Activated CD4-positive, CD25-positive, alpha-beta regulatory T cell treated with anti-CD3 and anti-CD28 coated beads, Interleukin-2, amount 50 U/mL, for 16 hours (primary cell): ENCODE results near the gene SRP9.
"Not testable (repeated sequence)": the region's sequence is repeated elsewhere in the genome, so short reads cannot be mapped to it uniquely, and the experiment has no call there.

Source experiments
- DNase-seq: peaks from one replicate; pipeline ENCODE4 v3.0.0-alpha.2; 2020; ENCODE audit warnings: low read depth, low spot score

SRP9 gene

DNA sequence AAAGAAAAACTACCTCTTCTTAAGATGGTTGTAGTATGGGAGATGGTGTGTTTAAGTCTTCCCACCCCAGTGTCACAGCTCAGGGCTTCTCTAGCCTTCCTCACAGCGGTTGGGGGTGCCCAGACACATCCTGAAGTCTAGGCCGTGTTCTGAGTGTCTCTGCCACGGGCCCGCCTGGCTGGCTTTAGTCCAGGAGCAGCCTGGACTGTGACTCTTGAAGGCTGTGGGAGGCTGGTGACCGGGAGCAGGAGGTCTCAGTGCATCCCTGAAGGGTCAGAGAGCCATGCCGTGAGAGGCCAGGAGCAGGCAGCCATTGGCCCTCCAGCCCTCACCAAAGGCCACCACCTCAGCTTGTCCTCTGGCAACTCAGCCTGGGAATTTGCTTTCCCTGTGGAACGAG, 36.8 kb downstream of the SRP9 start:
- no peak for DNase-seq

DNA sequence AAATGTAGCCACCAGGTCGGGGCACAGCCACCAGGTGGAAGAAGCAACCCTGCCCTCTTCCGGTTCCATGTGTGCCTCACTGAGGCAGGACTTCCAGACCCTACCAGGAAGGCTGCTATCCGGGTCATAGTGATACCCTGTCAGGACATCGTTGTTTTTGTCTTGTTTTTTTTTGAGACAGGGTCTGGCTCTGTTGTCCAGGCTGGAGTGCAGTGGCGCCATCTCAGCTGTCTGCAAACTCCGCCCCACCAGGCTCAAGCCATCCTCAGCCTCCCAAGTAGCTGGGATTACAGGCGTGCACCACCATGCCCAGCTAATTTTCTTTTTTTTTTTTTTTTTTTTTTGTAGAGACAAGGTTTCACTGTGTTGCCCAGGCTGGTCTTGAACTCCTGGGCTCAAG, 37.5 kb downstream of the SRP9 start:
- not testable (repeated sequence) for DNase-seq

DNA sequence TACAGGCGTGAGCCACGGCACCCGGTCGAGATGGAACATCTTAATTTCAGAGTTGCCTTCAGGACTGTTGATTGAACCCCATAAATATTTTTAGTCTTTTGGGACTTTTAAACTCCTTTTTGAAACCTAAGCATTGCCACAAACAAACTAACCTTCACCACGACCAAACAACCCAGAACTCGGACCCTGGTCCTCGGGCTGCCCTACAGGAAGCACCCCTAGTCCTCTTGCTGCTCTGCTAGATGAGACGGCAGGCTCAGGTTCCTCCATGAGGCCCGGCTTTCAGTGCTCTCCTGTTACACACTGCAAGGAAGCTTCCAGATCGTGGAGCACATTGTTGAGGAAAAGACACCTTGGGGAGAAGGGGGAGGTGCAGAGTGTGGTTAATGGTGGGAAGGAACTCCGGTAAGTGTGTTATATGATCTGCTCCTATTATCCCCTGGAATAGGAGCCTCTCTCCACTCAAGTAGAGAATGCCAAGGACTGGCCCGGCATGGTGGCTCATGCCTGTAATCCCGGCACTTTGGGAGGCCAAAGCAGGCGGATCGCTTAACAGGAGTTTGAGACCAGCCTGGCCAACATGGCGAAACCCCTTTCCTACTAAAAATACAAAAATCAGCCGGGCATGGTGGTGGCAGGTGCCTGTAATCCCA, 38.0 kb downstream of the SRP9 start:
- no peak for DNase-seq

DNA sequence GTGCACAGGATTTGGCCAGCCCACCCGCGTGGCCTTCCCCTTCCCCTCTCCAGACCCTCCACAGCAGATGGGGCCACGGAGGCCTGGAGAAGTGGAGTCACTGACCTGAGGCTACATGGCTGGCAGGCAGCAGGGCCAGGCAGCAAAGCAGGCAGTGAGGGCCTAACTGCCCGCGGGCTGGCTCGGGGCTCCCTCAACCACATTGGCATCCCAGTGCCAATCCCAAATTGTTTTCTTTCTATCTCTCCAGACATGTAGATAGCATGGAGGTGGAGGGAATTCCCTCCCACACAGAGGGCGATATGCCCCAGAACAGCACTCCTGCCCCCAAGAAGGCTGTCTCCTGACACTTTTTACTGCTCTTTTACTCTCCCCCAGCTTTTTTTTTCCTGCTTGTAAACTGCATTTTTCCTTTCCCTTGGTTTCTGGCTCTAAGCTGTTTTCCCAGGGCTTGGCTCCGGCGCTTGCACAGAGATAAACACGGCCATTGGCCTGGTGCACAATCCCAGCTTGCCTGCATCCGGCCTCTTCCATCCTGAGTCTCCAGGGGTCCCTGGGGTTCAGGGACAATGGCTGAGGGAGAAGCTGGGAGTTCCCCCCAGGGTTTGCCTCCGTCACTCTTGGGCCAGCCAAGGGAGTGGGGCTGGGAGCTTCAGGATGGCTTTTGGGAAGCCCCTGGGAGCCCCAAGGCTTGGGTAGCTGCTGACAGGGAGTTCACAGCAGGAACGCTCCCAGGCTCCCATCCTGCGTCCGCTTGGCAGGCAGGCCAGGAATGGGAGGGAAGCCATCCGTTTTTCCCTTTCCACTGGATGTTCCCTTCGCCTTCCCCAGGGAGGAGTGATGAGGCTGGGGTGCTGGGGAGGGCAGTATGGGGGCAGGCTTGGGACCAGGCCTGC, 39.3 kb downstream of the SRP9 start:
- DNase-seq: no peak

DNA sequence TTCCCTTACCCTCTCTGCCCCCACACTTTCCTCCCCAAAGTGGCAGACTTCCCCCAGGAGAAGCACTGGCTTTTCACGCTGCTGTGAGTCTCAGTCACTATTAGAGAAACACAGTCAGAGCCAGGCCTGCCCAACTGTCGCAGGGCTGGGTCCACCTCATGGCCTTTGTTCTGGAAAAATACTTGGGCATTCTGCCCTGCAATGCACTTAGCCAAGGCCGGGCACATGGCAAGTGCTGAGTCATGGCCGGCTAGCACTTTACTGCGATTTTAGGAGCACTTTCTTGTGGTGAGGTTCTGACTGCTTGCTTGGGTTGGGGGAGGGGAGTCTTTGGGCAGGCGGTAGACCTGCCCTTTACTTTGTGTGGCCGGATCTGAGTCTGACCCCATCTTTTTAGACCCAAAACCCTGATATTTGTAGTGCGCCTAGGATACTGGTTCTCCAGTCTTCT, 40.0 kb downstream of the SRP9 start:
- DNase-seq: no peak

DNA sequence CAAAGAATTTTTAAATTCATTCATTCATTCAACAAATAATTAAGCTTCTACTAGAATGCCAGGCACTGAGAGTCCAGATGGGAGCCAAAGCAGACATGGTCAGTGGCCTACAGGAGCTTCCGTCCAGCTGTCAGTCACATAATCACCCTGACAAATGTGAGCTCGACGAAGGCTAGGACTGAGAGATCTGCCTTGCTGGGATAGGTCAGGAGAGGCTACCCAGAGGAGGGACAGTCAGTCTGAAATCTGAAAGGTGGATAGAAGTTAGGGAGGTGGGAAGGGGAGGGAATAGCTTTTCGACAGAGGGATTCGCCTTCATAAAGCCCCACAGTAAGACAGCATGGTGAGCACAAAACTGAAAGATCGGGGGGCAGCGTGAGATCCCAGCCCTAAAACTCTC, 40.6 kb downstream of the SRP9 start:
- DNase-seq: no peak

DNA sequence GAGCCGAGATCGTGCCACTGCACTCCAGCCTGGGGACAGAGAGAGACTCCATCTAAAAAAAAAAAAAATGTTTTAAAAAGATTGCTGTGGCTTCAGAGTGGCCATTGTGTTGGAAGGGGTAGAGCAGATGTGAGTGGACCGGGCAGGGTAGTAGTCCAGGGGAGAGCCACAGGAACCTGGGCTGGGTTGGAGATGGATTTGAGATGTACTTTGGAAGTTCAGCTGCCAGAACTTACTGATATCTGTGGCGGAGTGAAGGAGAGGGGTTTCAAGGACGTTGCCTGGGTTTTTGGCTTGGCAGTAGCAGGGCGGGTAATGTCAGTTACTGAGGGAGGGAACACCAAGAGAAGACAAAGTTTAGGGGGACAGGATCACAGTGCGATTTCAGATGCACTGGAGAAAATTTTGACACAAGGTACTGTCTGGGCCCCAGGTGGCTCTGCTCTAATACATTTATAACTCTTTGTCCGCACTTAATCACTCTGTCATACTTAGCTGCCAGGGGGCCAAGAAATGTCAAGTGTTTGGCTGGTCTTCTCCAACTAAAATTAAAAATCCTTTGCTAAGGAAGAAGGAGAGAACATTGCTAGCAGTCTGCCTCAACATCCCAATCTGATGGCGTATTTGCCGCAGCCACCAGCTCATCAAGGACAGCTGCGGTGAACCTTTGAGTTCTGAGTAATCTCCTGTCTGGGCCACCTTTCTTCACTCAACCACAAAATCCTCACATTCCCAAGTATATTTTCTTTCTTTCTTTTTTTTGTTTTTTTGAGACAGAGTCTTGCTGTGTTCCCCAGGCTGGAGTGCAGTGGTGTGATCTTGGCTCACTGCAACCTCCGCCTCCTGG, 41.9 kb downstream of the SRP9 start:
- no peak for DNase-seq

DNA sequence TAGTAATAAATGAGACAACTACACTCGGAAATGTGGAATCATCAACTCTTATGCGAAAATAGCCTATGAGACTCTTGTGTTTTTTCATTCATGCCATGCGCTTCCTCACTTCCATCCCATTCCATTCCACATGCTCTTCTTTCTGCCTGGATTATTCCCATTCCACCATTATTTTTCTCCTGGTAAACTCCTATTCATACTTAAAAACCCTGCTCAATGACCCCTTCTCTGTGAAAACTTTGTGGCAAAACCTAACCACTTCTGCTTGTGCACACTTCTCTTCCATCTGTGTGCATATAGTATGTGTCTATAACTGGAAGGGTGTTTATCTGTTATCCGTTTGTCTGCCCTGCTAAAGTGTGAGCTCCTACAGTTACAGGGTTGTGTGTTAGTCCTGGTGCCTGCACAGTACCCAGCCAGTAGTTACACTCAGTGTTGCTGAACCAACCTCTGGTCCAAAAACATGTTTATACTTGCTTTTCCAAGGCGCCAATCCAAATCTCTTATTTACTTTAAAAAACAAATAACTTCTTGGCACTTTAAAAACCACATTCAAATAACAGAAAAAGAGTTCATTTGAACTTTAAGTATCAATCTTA, 43.0 kb downstream of the SRP9 start:
- DNase-seq: no peak

DNA sequence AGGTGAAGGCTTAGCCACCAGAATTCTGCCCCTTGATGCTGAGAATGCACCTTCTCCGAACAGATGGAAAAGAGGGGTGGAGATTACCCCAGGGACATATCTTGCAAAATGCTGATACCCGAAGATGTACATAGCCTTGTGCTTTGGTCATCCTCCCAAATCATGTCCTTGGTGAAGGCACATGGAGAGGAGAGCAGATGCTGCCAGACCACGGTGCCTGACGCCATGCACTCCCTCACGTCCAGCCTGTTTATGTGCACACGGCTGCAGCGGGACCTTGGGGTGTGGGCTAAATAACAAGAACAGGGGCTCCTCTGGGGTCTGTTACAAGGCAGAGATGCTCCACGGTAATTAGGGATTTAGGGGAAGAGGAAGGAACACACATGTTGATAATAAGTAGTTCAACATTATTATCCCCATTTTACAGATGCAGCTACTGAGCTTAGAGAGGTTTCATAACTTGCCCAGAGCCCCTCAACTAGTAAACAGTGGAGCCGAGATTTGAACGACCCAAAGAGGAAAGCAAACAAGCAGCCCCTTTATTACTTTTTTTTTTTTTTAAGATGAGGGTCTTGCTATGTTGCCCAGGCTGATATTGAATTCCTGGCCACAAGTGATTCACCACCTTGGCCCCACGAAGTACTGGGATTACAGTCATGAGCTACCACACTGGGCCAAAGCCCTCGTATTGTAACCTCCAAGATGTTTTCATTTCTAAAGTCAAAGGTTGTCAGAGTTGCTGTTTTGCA, 45.2 kb downstream of the SRP9 start:
- no peak for DNase-seq

DNA sequence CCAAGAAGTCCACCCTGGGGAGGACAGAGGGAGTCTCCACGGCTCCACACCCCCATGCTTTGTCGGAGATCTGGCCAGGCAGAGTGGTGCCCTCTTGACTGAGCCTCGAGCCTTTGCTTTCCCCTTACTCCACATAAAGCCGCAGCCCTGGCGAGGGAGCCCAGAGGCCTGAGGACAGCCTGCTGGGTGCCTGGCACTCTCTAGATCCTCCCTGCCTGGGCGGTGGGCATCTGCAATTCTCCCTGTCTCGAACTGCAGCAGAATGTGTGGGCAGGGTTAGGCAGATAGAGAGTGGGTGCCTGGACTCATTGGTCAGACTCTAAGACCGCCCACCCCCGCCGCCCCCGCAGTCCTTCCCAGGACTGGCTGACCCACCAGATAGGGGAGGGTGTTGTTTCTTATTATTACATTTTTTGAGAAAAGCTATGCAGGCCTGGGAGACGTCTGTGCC, 46.2 kb downstream of the SRP9 start:
- DNase-seq: no peak

DNA sequence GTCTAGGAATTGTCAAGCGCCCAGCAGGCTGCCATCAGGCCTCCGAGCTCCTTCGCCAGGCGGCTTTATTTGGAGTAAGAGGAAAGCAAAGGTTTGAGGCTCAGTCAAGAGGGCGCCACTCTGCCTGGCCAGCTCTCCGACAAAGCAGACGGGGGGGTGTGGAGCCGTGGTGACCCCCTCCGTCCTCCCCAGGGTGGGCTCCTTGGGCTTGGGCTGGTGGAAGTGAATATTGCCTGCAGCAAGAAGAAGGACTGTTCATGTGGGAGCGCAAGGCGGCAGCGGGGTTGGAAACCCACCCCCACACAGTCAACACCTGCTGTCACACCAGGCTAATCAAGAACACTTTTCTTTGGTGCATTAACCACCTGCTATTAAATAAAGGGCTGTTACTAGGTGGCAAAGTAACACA, 46.9 kb downstream of the SRP9 start:
- no peak for DNase-seq

DNA sequence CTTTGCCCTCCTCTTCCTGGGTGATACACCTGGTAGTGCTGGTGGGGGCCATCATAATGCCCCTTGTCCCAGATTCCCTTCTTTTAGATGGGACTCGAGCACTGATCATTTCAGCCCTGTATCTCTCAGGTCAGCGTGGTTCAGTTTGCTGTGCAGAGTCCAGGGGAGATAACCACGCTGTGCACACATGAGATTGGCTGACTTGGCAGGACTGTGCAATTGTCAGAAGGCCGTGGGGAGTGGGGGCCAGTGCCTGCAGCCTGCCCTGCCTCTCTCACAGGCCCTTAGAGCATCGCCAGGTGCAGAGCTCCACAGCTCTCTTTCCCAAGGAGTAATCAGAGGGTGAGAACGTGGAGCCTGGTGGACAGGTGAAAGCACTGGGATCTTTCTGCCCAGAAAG, 47.5 kb downstream of the SRP9 start:
- DNase-seq: no peak

DNA sequence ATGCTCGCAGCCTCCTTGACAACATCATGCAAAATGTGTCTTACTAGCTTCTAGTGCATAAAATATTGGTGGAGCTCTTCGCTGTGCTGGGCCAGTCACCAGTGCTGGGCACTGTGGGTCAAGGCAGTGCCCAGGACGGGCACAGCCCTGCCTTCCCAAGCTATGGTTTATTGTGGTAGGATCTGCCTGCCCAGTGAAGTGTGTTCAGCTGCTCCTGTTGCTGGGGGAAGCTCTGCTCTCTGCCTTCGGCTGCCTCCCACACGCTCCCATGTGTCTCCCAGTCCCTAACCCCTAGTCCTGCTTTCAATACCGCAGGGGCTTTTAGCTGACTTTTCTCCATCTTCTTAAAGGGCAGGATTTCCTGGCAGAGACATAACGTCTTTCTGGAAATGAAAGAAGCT, 48.0 kb downstream of the SRP9 start:
- DNase-seq: no peak

DNA sequence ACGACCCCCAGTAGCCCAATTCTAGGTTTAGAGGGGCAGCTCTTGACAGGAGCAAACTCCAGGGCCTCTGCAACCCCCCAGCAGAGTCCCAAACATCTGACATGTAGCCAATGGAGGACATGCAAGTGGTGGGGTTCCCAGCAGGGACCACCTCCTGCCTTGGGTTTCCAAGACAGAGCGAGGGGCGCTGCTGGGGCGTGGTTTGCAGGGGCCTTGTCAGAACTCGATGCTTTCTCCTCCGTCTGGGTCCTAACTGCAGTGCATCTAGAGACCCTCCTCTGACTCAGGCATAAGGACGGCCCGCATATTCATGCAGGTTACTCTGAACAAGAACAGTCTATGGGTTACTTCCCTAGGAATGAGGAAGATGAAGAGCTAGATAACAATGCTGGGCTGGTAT, 49.5 kb downstream of the SRP9 start:
- no peak for DNase-seq

DNA sequence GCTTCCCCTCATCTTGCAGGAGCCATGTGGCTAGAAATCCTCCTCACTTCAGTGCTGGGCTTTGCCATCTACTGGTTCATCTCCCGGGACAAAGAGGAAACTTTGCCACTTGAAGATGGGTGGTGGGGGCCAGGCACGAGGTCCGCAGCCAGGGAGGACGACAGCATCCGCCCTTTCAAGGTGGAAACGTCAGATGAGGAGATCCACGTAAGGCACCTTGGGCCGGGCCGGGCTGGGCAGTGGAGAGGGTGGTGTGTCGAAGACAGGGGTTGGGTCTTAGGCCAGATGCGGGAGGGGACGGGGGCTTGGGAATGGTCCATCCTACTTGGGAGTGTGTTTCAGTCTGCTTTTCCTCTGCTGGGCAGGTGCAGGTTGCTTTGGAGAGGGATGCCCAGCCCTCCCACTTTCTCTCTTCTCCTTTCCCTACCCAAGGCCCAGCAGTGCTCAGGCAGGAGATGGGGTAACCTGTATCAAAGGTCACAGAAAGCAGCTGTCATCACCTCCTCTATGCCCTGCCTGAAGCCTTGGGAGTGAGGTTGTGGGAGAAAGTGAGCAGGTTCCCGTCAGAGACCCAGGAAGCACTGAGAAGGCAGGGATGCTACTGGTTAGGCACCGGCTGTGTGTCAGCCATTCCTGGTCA, 51.2 kb downstream of the SRP9 start:
- DNase-seq: no peak

DNA sequence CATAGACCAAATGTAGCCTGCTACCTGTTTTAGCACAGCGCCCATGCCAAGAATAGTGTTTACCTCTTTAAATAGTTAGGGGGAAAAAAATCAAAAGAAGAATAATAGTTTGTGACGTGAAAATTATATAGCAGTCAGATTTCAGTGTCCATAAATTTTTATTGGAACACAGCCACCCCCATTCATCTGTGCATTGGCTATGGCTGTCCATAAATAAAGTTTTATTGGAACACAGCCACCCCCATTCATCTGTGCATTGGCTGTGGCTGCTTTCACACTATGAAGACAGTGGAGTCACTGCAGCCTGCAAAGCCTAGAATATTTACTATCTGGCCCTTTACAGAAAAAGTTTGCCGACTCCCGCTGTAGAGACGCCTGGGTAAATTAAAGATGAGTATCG, 53.2 kb downstream of the SRP9 start:
- no peak for DNase-seq

DNA sequence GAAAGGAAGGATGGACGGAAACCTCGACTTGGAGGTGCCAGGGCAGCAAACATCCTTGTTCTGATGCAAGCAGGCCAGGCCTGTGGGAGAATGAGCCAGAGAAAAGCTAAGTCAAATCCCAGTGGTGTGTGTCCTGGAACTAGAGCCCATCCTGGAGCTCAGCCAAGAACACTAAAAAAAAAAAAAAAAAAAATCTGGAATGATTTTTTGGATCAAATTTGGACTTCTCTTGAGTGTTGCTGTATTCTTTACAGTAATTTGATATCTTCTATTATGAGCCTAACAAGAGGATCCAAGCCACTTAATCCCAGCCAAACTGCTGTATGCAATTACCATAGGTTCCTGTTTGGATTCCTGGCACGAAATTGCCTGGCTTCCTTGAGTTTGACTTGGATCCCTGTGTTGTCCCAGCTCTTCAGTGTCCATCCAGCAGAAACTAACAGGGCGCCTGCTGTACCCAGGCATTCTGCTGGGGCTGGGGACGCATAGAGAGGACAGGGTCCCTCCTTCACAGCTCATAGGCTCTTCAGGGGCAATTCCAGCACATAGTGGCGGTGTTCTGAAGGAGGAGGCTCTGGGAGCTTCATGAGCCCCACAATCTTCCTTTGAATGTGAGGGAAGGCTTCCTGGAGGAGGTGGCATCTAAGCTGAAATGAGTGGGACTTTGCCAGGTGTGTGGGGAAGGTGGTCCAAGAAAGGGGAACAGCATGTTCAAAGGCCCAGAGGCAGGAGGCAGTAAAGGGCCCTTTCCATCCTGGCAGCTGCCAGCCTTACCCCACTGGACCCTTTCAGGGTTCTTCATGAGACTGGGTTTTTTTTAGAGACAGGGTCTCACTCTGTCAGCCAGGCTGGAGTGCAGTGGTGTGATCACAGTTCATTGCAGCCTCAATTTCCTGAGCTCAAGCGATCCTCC, 57.0 kb downstream of the SRP9 start:
- DNase-seq: no peak

DNA sequence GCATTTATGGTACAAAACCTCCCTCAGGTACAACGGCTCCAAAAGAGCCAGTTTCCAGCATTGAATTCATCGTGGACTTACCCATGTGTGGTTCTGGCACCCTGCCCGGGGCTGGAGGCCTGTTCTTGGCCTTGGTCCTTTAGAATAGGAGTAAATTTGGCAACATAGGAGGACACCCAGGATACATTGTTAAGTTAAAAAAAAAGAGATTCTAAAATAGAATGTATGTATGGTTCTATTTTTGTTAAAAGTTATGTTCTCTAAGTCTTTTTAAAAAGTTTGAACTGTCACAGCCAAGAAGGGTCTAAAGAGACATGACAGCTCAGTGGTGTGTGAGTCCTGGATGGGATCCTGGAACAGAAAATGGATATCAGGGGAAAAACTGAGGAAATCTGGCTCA, 58.2 kb downstream of the SRP9 start:
- DNase-seq: no peak

DNA sequence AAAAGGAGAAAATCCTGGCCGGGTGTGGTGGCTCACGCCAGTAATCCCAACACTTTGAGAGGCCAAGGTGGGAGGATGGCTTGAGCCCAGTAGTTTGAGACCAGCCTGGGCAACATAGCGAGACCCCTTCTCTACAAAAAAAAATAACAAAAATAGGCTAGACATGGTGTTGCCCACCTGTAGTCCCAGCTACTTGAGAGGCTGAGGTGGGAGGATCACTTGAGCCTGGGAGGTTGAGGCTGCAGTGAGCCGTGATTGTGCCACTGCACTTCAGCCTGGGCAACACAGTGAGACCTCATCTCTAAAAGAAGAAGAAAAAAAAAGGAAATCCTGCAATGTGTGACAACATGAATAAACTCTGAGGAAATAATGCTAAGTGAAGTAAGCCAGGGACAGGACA, 58.7 kb downstream of the SRP9 start:
- DNase-seq: not testable (repeated sequence)
